ENCODE data around the gene CCDC169. TPM values are rescaled to one million over a fixed set of nuclear protein-coding genes. Genes with fewer than 3 reads are reported as not detected.
"Not testable (repeated sequence)": the region's sequence is repeated elsewhere in the genome, so short reads cannot be mapped to it uniquely, and the experiment has no call there.

The CCDC169 gene
- total RNA-seq, 5 donors from 2014 or later (not counting 1 experiment from before 2014, with no cell fraction given): not detected

DNA sequence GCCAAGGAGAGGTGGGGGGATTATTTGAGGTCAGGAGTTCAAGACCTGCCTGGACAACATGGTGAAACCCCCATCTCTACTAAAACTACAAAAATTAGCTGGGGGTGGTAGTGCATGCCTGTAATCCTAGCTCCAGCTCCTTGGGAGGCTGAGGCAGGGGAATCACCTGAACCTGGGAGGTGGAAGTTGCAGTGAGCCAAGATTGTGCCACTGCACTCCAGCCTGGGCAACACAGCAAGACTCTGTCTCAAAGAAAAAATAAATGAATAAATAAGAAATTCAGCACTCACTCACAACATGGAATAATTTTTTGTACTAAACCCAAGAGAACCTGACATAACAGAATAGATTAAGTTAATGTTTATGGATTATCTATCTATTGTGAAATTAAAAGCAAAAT lies 34.6 kb upstream of the CCDC169 start:
- H3K36me3 Mint-ChIP-seq: peaks cover 37% of the 10 kb centered on the region
- POLR2A ChIA-PET; H3K36me3 ChIP-seq (ENCODE audit: control insufficient read depth in 2 of 2, extremely low read depth in 1 of 2, insufficient read depth in 1 of 2, low read length in 1 of 2): not testable (repeated sequence)

DNA sequence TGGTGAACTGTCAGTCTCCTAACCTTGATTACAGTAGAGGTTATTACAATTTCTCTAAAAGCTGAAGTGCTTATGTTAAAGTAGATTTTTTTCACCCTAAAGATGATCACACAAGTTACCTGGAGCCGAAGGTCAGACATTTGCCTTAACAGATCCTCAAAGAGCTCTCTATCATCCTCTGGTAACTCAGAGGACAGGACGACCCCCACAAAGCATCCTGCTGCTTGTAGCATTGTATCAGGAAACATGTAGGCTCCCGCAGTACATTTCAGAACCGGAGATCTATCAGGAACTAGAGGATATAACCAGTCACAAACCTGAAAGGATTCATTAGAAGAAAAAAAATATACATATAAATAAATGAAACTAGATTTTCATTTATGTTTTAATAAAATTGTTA lies 33.7 kb upstream of the CCDC169 start:
- ChIA-PET CTCF (interaction anchor here in 1 of 2 donors (0.7 to 1.0 kb wide), 2 partner anchors 15 to 24 kb away, joined by 3 read pairs; partner anchors contain the start of gene SPART), POLR2A (no interaction called here)
- Histone ChIP-seq H3K27ac (ENCODE audit: low read length) (no peak overlapping the region), H3K27me3 (replicated peaks in 1 of 2; ENCODE audit: control insufficient read depth in 2 of 2, extremely low read depth in 1 of 2, insufficient read depth in 2 of 2, low read length in 1 of 2) (no peaks in the 10 kb centered on the region), H3K4me1 (ENCODE audit: control insufficient read depth in 1 of 2, extremely low read depth in 1 of 2, insufficient read depth in 2 of 2, low read length in 2 of 2) (no peaks in the 10 kb centered on the region), H3K9me3 (no peaks in the 10 kb centered on the region), H3K4me3 (ENCODE audit: control insufficient read depth in 1 of 2, extremely low read depth in 1 of 2, low read length in 1 of 2) (no peak overlapping the region), H3K36me3 (ENCODE audit: control insufficient read depth in 2 of 2, extremely low read depth in 1 of 2, insufficient read depth in 1 of 2, low read length in 1 of 2) (peaks cover 0 to 9% of the 10 kb centered on the region in 2 donors)
- Mint-ChIP-seq H3K36me3 (peaks cover 41% of the 10 kb centered on the region), H3K4me1 (peaks cover 25 to 26% (median 25%) of the 10 kb centered on the region in 3 donors), H3K27ac (no peak overlapping the region), H3K9me3 (no peaks in the 10 kb centered on the region), H3K4me3 (no peak overlapping the region), H3K27me3 (no peaks in the 10 kb centered on the region)
- ATAC-seq (replicated peaks in 1 of 4) (no peak), DNase-seq (no peak)
- 100% methylated on average over 1 of the region's 4 CpGs for WGBS (ENCODE audit: insufficient coverage)

More for the DNA sequence above, 34.6 kb upstream of the CCDC169 start:
- H3K4me1 Mint-ChIP-seq: peaks cover 34 to 36% (median 35%) of the 10 kb centered on the region in 3 donors
- H3K9me3 Mint-ChIP-seq; H3K4me3 ChIP-seq (ENCODE audit: control insufficient read depth in 1 of 2, extremely low read depth in 1 of 2, low read length in 1 of 2); ATAC-seq (replicated peaks in 1 of 4); DNase-seq; H3K27me3 ChIP-seq (replicated peaks in 1 of 2; ENCODE audit: control insufficient read depth in 2 of 2, extremely low read depth in 1 of 2, insufficient read depth in 2 of 2, low read length in 1 of 2); CTCF ChIA-PET; H3K27me3 Mint-ChIP-seq; H3K27ac ChIP-seq (ENCODE audit: low read length); H3K9me3 ChIP-seq; H3K4me3 Mint-ChIP-seq; H3K27ac Mint-ChIP-seq; H3K4me1 ChIP-seq (ENCODE audit: control insufficient read depth in 1 of 2, extremely low read depth in 1 of 2, insufficient read depth in 2 of 2, low read length in 2 of 2): not testable (repeated sequence)

DNA sequence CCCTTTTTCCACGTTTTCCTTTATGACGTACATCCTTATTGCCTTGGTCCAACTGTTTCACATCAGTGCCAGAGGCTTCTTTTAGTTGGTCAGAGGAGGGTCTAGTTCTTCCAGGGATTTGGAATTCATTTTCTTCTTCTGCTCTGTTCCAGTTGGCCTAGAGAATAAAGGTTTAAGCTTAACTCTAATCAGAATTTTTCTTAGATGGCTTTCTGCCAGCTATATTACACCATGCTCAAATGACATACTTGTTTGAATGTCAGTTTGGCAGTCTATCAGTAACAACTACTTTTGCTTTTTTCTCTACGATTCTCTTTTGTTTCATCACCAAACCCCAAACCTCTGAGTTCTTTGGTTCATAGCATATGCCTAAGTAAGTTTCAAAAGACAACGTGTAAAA lies 31.7 kb upstream of the CCDC169 start:
- Histone ChIP-seq H3K36me3 (ENCODE audit: control insufficient read depth in 2 of 2, extremely low read depth in 1 of 2, insufficient read depth in 1 of 2, low read length in 1 of 2) (peaks cover 0 to 13% of the 10 kb centered on the region in 2 donors), H3K4me1 (ENCODE audit: control insufficient read depth in 1 of 2, extremely low read depth in 1 of 2, insufficient read depth in 2 of 2, low read length in 2 of 2) (no peaks in the 10 kb centered on the region), H3K9me3 (no peaks in the 10 kb centered on the region), H3K27me3 (replicated peaks in 1 of 2; ENCODE audit: control insufficient read depth in 2 of 2, extremely low read depth in 1 of 2, insufficient read depth in 2 of 2, low read length in 1 of 2) (no peaks in the 10 kb centered on the region), H3K4me3 (ENCODE audit: control insufficient read depth in 1 of 2, extremely low read depth in 1 of 2, low read length in 1 of 2) (no peak overlapping the region), H3K27ac (ENCODE audit: low read length) (no peak overlapping the region)
- H3K4me3 Mint-ChIP-seq: no peak overlapping the region
- H3K9me3 Mint-ChIP-seq: no peaks in the 10 kb centered on the region
- ChIA-PET POLR2A (interaction anchor here in 1 of 2 donors (0.6 kb wide), 1 partner anchor 120 kb away, joined by 3 read pairs; no protein-coding TSS in a partner anchor), CTCF (no interaction called here)
- H3K27me3 Mint-ChIP-seq: no peaks in the 10 kb centered on the region
- WGBS (ENCODE audit: insufficient coverage): no CpG with 5 or more reads among the region's 4 CpGs
- peaks cover 11 to 16% (median 15%) of the 10 kb centered on the region in 3 donors for H3K4me1 Mint-ChIP-seq
- no peak for ATAC-seq (replicated peaks in 1 of 4)
- peaks cover 49% of the 10 kb centered on the region for H3K36me3 Mint-ChIP-seq
- DNase-seq: no peak
- no peak overlapping the region for H3K27ac Mint-ChIP-seq

GRCh38 chr13:36328821-36329220 lies 31.2 kb upstream of the CCDC169 start:
- peaks cover 5 to 11% (median 10%) of the 10 kb centered on the region in 3 donors for H3K4me1 Mint-ChIP-seq
- H3K36me3 Mint-ChIP-seq: peaks cover 48% of the 10 kb centered on the region
- Histone ChIP-seq H3K9me3 (no peaks in the 10 kb centered on the region), H3K27ac (ENCODE audit: low read length) (no peak overlapping the region), H3K36me3 (ENCODE audit: control insufficient read depth in 2 of 2, extremely low read depth in 1 of 2, insufficient read depth in 1 of 2, low read length in 1 of 2) (peaks cover 0 to 13% of the 10 kb centered on the region in 2 donors), H3K4me3 (ENCODE audit: control insufficient read depth in 1 of 2, extremely low read depth in 1 of 2, low read length in 1 of 2) (no peak overlapping the region), H3K27me3 (replicated peaks in 1 of 2; ENCODE audit: control insufficient read depth in 2 of 2, extremely low read depth in 1 of 2, insufficient read depth in 2 of 2, low read length in 1 of 2) (no peaks in the 10 kb centered on the region), H3K4me1 (ENCODE audit: control insufficient read depth in 1 of 2, extremely low read depth in 1 of 2, insufficient read depth in 2 of 2, low read length in 2 of 2) (no peaks in the 10 kb centered on the region)
- CTCF ChIA-PET: no interaction called here
- no peaks in the 10 kb centered on the region for H3K9me3 Mint-ChIP-seq
- H3K4me3 Mint-ChIP-seq: no peak overlapping the region
- whole genome bisulfite sequencing (ENCODE audit: insufficient coverage): no CpG with 5 or more reads among the region's 2 CpGs
- DNase-seq: no peak
- POLR2A ChIA-PET: no interaction called here
- no peaks in the 10 kb centered on the region for H3K27me3 Mint-ChIP-seq
- H3K27ac Mint-ChIP-seq: no peak overlapping the region
- ATAC-seq (replicated peaks in 1 of 4): no peak

- POLR2A ChIA-PET: no interaction called here
- no peak for ATAC-seq (replicated peaks in 1 of 4)
Observed at GRCh38 chr13:36325912-36326311, 28.3 kb upstream of the CCDC169 start.

GRCh38 chr13:36324881-36325280 lies 27.3 kb upstream of the CCDC169 start:
- H3K27ac Mint-ChIP-seq; ATAC-seq (replicated peaks in 1 of 4); DNase-seq; H3K4me1 Mint-ChIP-seq; H3K4me3 ChIP-seq (ENCODE audit: control insufficient read depth in 1 of 2, extremely low read depth in 1 of 2, low read length in 1 of 2); H3K4me3 Mint-ChIP-seq; H3K27me3 ChIP-seq (replicated peaks in 1 of 2; ENCODE audit: control insufficient read depth in 2 of 2, extremely low read depth in 1 of 2, insufficient read depth in 2 of 2, low read length in 1 of 2); H3K27me3 Mint-ChIP-seq; CTCF ChIA-PET; H3K27ac ChIP-seq (ENCODE audit: low read length); H3K4me1 ChIP-seq (ENCODE audit: control insufficient read depth in 1 of 2, extremely low read depth in 1 of 2, insufficient read depth in 2 of 2, low read length in 2 of 2); POLR2A ChIA-PET; H3K9me3 Mint-ChIP-seq; H3K9me3 ChIP-seq: not testable (repeated sequence)
- H3K36me3 ChIP-seq (ENCODE audit: control insufficient read depth in 2 of 2, extremely low read depth in 1 of 2, insufficient read depth in 1 of 2, low read length in 1 of 2): peaks cover 0 to 15% of the 10 kb centered on the region in 2 donors
- H3K36me3 Mint-ChIP-seq: peaks cover 48% of the 10 kb centered on the region
- 77% methylated on average over 3 of the region's 5 CpGs for WGBS (ENCODE audit: insufficient coverage)

More at GRCh38 chr13:36325912-36326311, 28.3 kb upstream of the CCDC169 start:
- Mint-ChIP-seq H3K4me1 (peaks cover 0 to 5% (median 2%) of the 10 kb centered on the region in 3 donors), H3K36me3 (peaks cover 50% of the 10 kb centered on the region), H3K27me3 (no peaks in the 10 kb centered on the region), H3K9me3 (no peaks in the 10 kb centered on the region), H3K4me3 (no peak overlapping the region), H3K27ac (no peak overlapping the region)
- H3K4me1 ChIP-seq (ENCODE audit: control insufficient read depth in 1 of 2, extremely low read depth in 1 of 2, insufficient read depth in 2 of 2, low read length in 2 of 2): no peaks in the 10 kb centered on the region
- H3K9me3 ChIP-seq: no peaks in the 10 kb centered on the region
- WGBS (ENCODE audit: insufficient coverage): no CpG with 5 or more reads among the region's 1 CpG
- DNase-seq: no peak
- peaks cover 0 to 18% of the 10 kb centered on the region in 2 donors for H3K36me3 ChIP-seq (ENCODE audit: control insufficient read depth in 2 of 2, extremely low read depth in 1 of 2, insufficient read depth in 1 of 2, low read length in 1 of 2)
- CTCF ChIA-PET: no interaction called here
- H3K27me3 ChIP-seq (replicated peaks in 1 of 2; ENCODE audit: control insufficient read depth in 2 of 2, extremely low read depth in 1 of 2, insufficient read depth in 2 of 2, low read length in 1 of 2): no peaks in the 10 kb centered on the region
- H3K27ac ChIP-seq (ENCODE audit: low read length): no peak overlapping the region
- H3K4me3 ChIP-seq (ENCODE audit: control insufficient read depth in 1 of 2, extremely low read depth in 1 of 2, low read length in 1 of 2): no peak overlapping the region
